Sigmoid colon (tissue), 7 donors: Measurements from ENCODE around the gene DTYMK. TPM values are rescaled to one million over a fixed set of nuclear protein-coding genes. Genes with fewer than 3 reads are reported as not detected.

Source experiments
- DNase-seq: peaks from one replicate; pipeline ENCODE4 v3.0.0-alpha.2; 2019
- H3K27ac ChIP-seq, 4 donors: fragments of 200-600 bp; sonication (generic); one replicate each; pipeline ENCODE4 v1.5.1; 2016 to 2019; ENCODE audit warnings: mild to moderate bottlenecking in 1 of 4
- H3K27me3 ChIP-seq, 3 donors: fragments of 200-600 bp; sonication (generic); one replicate each; pipeline ENCODE4 v1.5.1; 2019; ENCODE audit warnings: mild to moderate bottlenecking in 1 of 3
- H3K36me3 ChIP-seq, 4 donors: fragments of 200-600 bp; sonication (generic); one replicate each; pipeline ENCODE4 v1.5.1; 2016 to 2019
- H3K4me1 ChIP-seq, 4 donors: fragments of 200-600 bp; sonication (generic); one replicate each; pipeline ENCODE4 v1.5.1; 2017 to 2019
- H3K4me3 ChIP-seq, 4 donors: fragments of 200-600 bp; sonication (generic); one replicate each; pipeline ENCODE4 v1.5.1; 2017 to 2019; ENCODE audit warnings: mild to moderate bottlenecking in 2 of 4, moderate library complexity in 1 of 4
- H3K9me3 ChIP-seq, 4 donors: fragments of 200-600 bp in 3 of 4; sonication (generic) in 3 of 4; one replicate each; pipeline versions ENCODE4 v1.5.1 to v1.6.1; 2013 to 2019
- CTCF ChIP-seq, 4 experiments: fragments of 450-650 bp in 3 of 4; fragments of 200-600 bp in 1 of 4; IDR thresholded peaks; one replicate each; pipeline ENCODE4 v1.5.1; 2016 to 2019; ENCODE audit warnings: antibody characterized with exemption in 4 of 4, mild to moderate bottlenecking in 3 of 4, moderate library complexity in 2 of 4
- EP300 ChIP-seq, 4 donors: sonication (generic); formaldehyde crosslinking; IDR thresholded peaks; one replicate each; pipeline ENCODE4 v1.6.1; 2017; ENCODE audit warnings: antibody characterized with exemption in 4 of 4
- POLR2A ChIP-seq, 2 donors: fragments of 450-650 bp; IDR thresholded peaks; one replicate each; pipeline ENCODE4 v1.6.1; 2016; ENCODE audit warnings: antibody characterized with exemption in 2 of 2, mild to moderate bottlenecking in 2 of 2, moderate library complexity in 2 of 2
- POLR2AphosphoS5 ChIP-seq, 4 donors: sonication (generic); formaldehyde crosslinking; IDR thresholded peaks; one replicate each; pipeline ENCODE4 v1.6.1; 2017; ENCODE audit warnings: antibody characterized with exemption in 4 of 4
- WGBS, 2 donors: extraction: QIAGEN DNeasy Blood & Tissue Kit; methylation state at CpG; one replicate each; pipeline ENCODE4 v1.1.7; 2013; 5-methylcytosine and 5-hydroxymethylcytosine counted together
- intact Hi-C: fragments of 100-400 bp; cut with DNase I; formaldehyde crosslinking; loops from one replicate; pipeline ENCODE4 v1.15.1; 2023
- polyA plus RNA-seq, 3 donors: library from polyadenylated mRNA; stranded (reverse); fragments of 200-250 nt; gene quantifications; one replicate each; pipeline ENCODE4 v1.2.3, GENCODE V29; 2013
- total RNA-seq, 4 donors: library from RNA; depleted of rRNA; stranded (reverse); fragments of >200 nt; gene quantifications; one replicate each; pipeline ENCODE4 v1.1.0, GENCODE V29; 2016
- donor health status: healthy with polysubstance abuse.
- donor health status: Bipolar disorder and iron deficiency.
- donor health status: healthy.

Gene DTYMK
- total and polyA plus RNA-seq, 7 donors, result 7.4 to 53.0 (median 13.8) TPM

GRCh38 chr2:241673189-241673663 lies 13.4 kb downstream of the DTYMK start:
- no peak for DNase-seq
- no peaks in the 10 kb centered on the region for H3K9me3 ChIP-seq
- 88 to 90% methylated on average over 18 of the region's 18 CpGs for WGBS, 2 donors
- peaks cover 0 to 7% (median 0%) of the 10 kb centered on the region in 4 donors for H3K4me1 ChIP-seq
- H3K27me3 ChIP-seq, result no peaks in the 10 kb centered on the region
- peaks cover 21 to 76% (median 52%) of the 10 kb centered on the region in 4 donors for H3K36me3 ChIP-seq
- no peak for TF ChIP-seq POLR2AphosphoS5 (IDR thresholded peaks at IDR 0.05)
- no peak for TF ChIP-seq EP300 (IDR thresholded peaks at IDR 0.05)
- no peak overlapping the region for H3K27ac ChIP-seq
- intact Hi-C loops, result no loop called here
- H3K4me3 ChIP-seq, result no peak overlapping the region

GRCh38 chr2:241672243-241673188 lies 14.1 kb downstream of the DTYMK start:
- Histone ChIP-seq H3K9me3 (no peaks in the 10 kb centered on the region), H3K27me3 (no peaks in the 10 kb centered on the region), H3K4me1 (peaks cover 0 to 7% (median 0%) of the 10 kb centered on the region in 4 donors), H3K36me3 (peaks cover 27 to 76% (median 56%) of the 10 kb centered on the region in 4 donors), H3K27ac (no peak overlapping the region), H3K4me3 (no peak overlapping the region)
- no peak for DNase-seq
- WGBS, 2 donors, result 93 to 95% methylated on average over 42 of the region's 42 CpGs
- no peak for TF ChIP-seq POLR2AphosphoS5 (IDR thresholded peaks at IDR 0.05)
- TF ChIP-seq CTCF (IDR thresholded peaks at IDR 0.05), result no peak
- TF ChIP-seq POLR2A (IDR thresholded peaks at IDR 0.05), result no peak
- no peak for TF ChIP-seq EP300 (IDR thresholded peaks at IDR 0.05)
- intact Hi-C loops, result no loop called here

- DNase-seq, result no peak
- Histone ChIP-seq H3K36me3 (peaks cover 33 to 76% (median 60%) of the 10 kb centered on the region in 4 donors), H3K4me1 (peaks cover 0 to 7% (median 0%) of the 10 kb centered on the region in 4 donors), H3K27ac (no peak overlapping the region), H3K9me3 (no peaks in the 10 kb centered on the region), H3K4me3 (no peak overlapping the region), H3K27me3 (no peaks in the 10 kb centered on the region)
- TF ChIP-seq POLR2A (IDR thresholded peaks at IDR 0.05) (no peak), POLR2AphosphoS5 (IDR thresholded peaks at IDR 0.05) (no peak), EP300 (IDR thresholded peaks at IDR 0.05) (no peak), CTCF (IDR thresholded peaks at IDR 0.05) (no peak)
- 94 to 95% methylated on average over 31 of the region's 31 CpGs for WGBS, 2 donors
- intact Hi-C loops, result no loop called here
Measured at GRCh38 chr2:241671457-241672240, 15.0 kb downstream of the DTYMK start.

- peaks cover 37 to 72% (median 57%) of the 10 kb centered on the region in 4 donors for H3K36me3 ChIP-seq
- 83 to 90% methylated on average over 31 of the region's 31 CpGs for WGBS, 2 donors
Measured at GRCh38 chr2:241670333-241671110, 16.1 kb downstream of the DTYMK start.

More at GRCh38 chr2:241670333-241671110, 16.1 kb downstream of the DTYMK start:
- no peak overlapping the region for H3K27ac ChIP-seq
- intact Hi-C loops, result no loop called here
- H3K27me3 ChIP-seq, result no peaks in the 10 kb centered on the region
- no peak overlapping the region for H3K4me3 ChIP-seq
- TF ChIP-seq CTCF (IDR thresholded peaks at IDR 0.05) (no peak), EP300 (IDR thresholded peaks at IDR 0.05) (no peak), POLR2AphosphoS5 (IDR thresholded peaks at IDR 0.05) (no peak), POLR2A (IDR thresholded peaks at IDR 0.05) (no peak)
- H3K4me1 ChIP-seq, result peaks cover 0 to 7% (median 0%) of the 10 kb centered on the region in 4 donors
- no peaks in the 10 kb centered on the region for H3K9me3 ChIP-seq
- DNase-seq, result no peak
